Panc1 (cell line): ENCODE results near the gene OR10H1.

Source experiments
- POLR2AphosphoS5 ChIP-seq: IDR thresholded peaks from 2 replicates; pipeline ENCODE4 v1.6.1; 2012; ENCODE audit warnings: mild to moderate bottlenecking, low read depth, low read length, moderate library complexity
- SIN3A ChIP-seq: IDR thresholded peaks from 2 replicates; pipeline ENCODE4 v1.6.1; 2012; ENCODE audit warnings: low read depth, mild to moderate bottlenecking, low read length, moderate library complexity, borderline replicate concordance; ENCODE audit not compliant: insufficient read depth
- TCF7L2 ChIP-seq: IDR thresholded peaks from 2 replicates; pipeline ENCODE4 v1.6.1; 2011; ENCODE audit warnings: mild to moderate bottlenecking, low read depth, low read length, inconsistent platforms
- TF ChIP-seq, protein P1 (sequence below): fragments of 450-650 bp; IDR thresholded peaks from 2 replicates; pipeline ENCODE4 v1.5.1; 2017; ENCODE audit warnings: mild to moderate bottlenecking
- TF ChIP-seq, protein P2 (sequence below), 2 experiments: IDR thresholded peaks; 2 replicates each; pipeline ENCODE4 v1.6.1; 2011 to 2012; ENCODE audit warnings: low read depth in 2 of 2, control low read depth in 1 of 2, low read length in 1 of 2, mild to moderate bottlenecking in 1 of 2, moderate library complexity in 1 of 2; ENCODE audit not compliant: insufficient read depth in 1 of 2

DNA sequence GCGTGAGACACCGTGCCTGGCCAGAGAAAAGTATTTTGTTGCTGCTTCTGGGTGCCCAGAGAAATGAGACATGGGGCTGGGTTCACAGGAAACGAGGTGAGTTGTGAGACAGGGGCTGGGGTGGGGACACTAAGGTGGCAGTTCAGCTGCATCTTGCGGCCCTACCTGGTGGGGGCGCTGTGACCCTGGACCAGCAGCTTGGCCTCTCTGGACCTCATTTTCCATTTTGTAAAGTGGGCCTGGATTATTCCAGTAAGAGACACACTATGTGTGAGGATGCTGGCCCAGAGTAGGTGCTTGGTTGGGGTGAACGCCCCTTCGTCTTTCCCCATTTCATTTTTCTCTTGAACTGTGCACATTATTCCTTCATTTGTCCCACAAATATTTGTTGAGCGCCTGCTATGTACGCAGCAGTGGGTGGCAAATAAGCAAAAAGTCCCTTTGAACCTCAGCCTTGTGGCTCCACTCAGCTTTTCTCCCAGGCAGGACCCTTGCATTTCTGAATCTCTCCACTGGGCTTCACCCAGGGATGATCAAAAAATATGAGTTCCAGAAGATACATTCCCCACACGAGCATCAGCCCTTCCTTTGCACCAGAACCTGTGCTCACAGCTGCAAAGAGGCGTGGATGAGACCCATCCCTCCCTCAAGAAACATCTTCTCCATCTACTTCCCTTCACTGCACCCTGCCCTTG, 26.6 kb upstream of the OR10H1 start:
- TF ChIP-seq, protein P1, sequence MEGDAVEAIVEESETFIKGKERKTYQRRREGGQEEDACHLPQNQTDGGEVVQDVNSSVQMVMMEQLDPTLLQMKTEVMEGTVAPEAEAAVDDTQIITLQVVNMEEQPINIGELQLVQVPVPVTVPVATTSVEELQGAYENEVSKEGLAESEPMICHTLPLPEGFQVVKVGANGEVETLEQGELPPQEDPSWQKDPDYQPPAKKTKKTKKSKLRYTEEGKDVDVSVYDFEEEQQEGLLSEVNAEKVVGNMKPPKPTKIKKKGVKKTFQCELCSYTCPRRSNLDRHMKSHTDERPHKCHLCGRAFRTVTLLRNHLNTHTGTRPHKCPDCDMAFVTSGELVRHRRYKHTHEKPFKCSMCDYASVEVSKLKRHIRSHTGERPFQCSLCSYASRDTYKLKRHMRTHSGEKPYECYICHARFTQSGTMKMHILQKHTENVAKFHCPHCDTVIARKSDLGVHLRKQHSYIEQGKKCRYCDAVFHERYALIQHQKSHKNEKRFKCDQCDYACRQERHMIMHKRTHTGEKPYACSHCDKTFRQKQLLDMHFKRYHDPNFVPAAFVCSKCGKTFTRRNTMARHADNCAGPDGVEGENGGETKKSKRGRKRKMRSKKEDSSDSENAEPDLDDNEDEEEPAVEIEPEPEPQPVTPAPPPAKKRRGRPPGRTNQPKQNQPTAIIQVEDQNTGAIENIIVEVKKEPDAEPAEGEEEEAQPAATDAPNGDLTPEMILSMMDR: peak; percentile 38
- TF ChIP-seq, protein P2, sequence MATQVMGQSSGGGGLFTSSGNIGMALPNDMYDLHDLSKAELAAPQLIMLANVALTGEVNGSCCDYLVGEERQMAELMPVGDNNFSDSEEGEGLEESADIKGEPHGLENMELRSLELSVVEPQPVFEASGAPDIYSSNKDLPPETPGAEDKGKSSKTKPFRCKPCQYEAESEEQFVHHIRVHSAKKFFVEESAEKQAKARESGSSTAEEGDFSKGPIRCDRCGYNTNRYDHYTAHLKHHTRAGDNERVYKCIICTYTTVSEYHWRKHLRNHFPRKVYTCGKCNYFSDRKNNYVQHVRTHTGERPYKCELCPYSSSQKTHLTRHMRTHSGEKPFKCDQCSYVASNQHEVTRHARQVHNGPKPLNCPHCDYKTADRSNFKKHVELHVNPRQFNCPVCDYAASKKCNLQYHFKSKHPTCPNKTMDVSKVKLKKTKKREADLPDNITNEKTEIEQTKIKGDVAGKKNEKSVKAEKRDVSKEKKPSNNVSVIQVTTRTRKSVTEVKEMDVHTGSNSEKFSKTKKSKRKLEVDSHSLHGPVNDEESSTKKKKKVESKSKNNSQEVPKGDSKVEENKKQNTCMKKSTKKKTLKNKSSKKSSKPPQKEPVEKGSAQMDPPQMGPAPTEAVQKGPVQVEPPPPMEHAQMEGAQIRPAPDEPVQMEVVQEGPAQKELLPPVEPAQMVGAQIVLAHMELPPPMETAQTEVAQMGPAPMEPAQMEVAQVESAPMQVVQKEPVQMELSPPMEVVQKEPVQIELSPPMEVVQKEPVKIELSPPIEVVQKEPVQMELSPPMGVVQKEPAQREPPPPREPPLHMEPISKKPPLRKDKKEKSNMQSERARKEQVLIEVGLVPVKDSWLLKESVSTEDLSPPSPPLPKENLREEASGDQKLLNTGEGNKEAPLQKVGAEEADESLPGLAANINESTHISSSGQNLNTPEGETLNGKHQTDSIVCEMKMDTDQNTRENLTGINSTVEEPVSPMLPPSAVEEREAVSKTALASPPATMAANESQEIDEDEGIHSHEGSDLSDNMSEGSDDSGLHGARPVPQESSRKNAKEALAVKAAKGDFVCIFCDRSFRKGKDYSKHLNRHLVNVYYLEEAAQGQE (IDR thresholded peaks at IDR 0.05; ENCODE audit: insufficient read depth in 1 of 2, low read depth in 2 of 2, low read length in 1 of 2): no peak
- TF ChIP-seq TCF7L2: no peak
- no peak for TF ChIP-seq POLR2AphosphoS5
- TF ChIP-seq SIN3A: no peak
